Inferior parietal cortex (tissue), 1 donor: Measurements from ENCODE around the gene XK.
"Not testable (repeated sequence)": the region's sequence is repeated elsewhere in the genome, so short reads cannot be mapped to it uniquely, and the experiment has no call there.

Experiments
- DNase-seq: peaks from one replicate; pipeline ENCODE4 v3.0.0-alpha.2; 2016; ENCODE audit errors: extremely low spot score

XK gene

GRCh38 chrX:37753384-37753783, 67.8 kb downstream of the XK start:
- no peak for DNase-seq

GRCh38 chrX:37754516-37754915, 68.9 kb downstream of the XK start:
- no peak for DNase-seq

GRCh38 chrX:37755025-37755424, 69.4 kb downstream of the XK start:
- DNase-seq: no peak

GRCh38 chrX:37757082-37757481, 71.5 kb downstream of the XK start:
- no peak for DNase-seq

DNA sequence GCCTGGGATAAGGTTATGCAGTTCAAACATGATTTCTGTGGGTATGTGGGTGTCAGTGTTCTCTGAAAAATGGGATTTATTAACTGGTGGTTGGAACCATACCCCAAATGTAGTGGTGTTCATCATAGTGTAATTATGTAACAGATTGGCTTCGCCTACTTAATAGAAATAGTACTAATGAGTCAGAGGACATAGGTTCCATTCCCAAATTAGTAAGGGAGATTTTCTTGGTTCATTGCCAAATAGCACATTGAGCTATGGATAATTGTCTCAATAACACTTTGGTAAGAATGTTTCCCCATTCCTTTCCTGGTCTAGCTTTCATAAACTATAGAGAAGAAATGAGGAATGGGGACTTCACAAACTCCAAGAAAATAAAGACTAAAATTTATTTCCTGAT, 73.8 kb downstream of the XK start:
- no peak for DNase-seq

- no peak for DNase-seq
Measured at GRCh38 chrX:37759878-37760418, 74.4 kb downstream of the XK start.

DNA sequence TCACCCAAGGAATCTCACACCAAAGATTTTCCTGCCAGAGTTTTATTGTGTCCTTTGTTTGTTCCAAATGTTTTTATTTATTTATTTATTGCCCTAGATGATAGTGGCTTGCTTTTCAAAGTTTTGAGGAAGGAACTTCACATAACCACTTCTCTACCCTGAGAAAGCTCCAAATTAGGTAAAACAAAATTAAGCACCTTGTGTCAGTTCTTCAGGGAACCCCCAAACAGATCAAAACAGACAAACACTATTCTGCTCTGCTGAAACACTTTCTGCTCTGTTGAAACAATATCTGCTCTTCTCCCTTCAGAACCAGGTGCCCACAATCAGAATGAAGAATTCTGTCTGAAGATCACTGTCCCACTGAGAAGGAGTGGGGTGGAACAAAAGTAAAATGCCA, 77.8 kb downstream of the XK start:
- DNase-seq: no peak

- no peak for DNase-seq
Measured at GRCh38 chrX:37765507-37765906, 79.9 kb downstream of the XK start.

DNA sequence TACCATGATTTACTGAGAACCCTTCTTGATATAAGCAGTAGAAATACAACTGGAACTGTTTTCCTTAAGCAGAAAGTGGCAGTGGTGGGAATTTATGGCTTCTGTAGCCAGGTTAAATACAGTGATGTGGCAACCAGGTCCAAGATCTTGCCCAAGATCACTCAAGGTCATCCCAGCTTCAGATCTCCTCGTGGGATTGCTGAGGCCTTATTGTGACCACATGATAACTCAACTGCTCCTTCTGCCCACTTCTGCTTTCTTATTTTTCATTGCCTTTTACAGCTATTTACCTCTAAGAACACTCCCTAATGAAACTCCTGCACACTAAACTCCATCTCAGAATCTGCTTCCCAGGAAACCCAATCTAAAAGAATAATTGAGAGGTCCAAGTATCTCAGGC, 81.8 kb downstream of the XK start:
- no peak for DNase-seq

GRCh38 chrX:37768866-37769265, 83.3 kb downstream of the XK start:
- DNase-seq: not testable (repeated sequence)

DNA sequence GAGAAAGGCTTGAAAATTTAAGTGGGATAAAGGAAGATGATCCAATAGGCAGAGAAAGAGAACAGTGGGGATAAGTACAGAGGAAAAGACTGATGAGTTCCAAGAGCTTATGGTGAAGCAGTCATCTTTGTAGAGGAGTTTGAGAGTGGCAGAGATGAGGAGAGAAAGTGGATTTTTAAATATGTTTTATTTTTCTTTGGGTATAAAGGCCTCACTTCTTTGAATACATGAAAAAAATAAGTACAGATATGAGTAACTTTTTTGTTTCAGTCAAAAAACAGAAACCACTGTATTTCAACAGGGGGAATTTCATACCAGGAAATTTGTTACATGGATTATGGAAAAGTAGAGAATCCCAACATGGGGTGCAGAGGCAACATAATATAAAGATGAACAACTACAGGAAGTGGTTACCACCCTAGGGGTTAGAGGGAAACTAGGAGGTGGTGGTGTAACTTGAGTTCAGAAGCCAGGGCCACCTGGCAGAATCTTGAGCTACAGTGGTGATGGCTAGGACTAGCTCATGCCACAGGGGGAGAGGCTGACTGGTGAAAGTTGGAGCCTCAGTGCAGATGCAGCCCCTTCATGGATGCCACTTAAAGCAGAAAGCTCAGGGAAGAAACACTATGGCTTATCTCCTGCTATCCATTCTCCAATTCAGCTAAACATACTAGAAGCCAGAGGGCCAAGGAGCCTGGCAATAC, 90.8 kb downstream of the XK start:
- no peak for DNase-seq

- no peak for DNase-seq
Measured at GRCh38 chrX:37776987-37777325, 91.4 kb downstream of the XK start.

GRCh38 chrX:37779857-37780256, 94.3 kb downstream of the XK start, which contains the start of gene CYBB:
CYBB (plus strand) TSS chrX:37780059; CDS start chrX:37780078, 19 bp downstream.
- DNase-seq: no peak

DNA sequence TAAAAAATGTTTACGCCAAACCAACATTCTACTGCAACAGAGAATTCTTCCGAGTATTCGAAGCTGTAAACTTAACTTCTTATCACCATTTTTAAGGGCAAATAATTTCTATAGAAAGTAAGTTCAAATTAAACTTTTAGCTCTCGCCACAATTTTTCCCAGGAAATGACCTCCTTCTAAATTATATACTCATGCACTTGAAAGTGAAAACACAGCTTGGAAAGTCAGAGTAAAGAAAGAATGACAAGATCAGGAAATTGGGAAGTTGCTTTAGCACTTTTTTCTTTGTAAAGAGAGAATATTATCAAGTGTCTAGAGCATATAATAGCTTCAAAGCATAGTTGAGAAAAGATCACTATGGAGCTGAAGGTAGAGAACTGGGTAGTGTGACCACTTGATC, 95.5 kb downstream of the XK start:
- DNase-seq: no peak
